GM23338 (cell line): ENCODE measurements around the gene PPL. TPM values are rescaled to one million over a fixed set of nuclear protein-coding genes. Genes with fewer than 3 reads are reported as not detected.

Experiments used
- ATAC-seq: fragments of 200-7000 bp; cut with Tn5 transposase; 3 replicates; pipeline ENCODE4 v1.9.1; 2020
- DNase-seq: peaks from one replicate; pipeline ENCODE4 v3.0.0-alpha.2; 2015; ENCODE audit warnings: low spot score
- H2AFZ ChIP-seq: fragments of 200-600 bp; sonication (generic); 2 replicates; pipeline ENCODE4 v1.8.0; 2016; ENCODE audit warnings: antibody characterized with exemption, mild to moderate bottlenecking, moderate library complexity
- H3F3A ChIP-seq: fragments of 200-600 bp; sonication (generic); replicated peaks from 2 replicates; pipeline ENCODE4 v1.8.0; 2017; ENCODE audit warnings: antibody characterized with exemption, mixed run types, low read depth
- H3K27ac ChIP-seq: fragments of 200-600 bp; sonication (generic); 2 replicates; pipeline ENCODE4 v1.6.1; 2016; ENCODE audit warnings: low read depth
- H3K27me3 ChIP-seq: fragments of 200-600 bp; sonication (generic); 2 replicates; pipeline ENCODE4 v1.8.0; 2016; ENCODE audit warnings: mild to moderate bottlenecking, mixed run types, moderate library complexity; ENCODE audit not compliant: insufficient read depth
- H3K36me3 ChIP-seq: fragments of 200-600 bp; sonication (generic); 2 replicates; pipeline ENCODE4 v1.8.0; 2016; ENCODE audit warnings: mild to moderate bottlenecking; ENCODE audit not compliant: insufficient read depth
- H3K4me1 ChIP-seq: fragments of 200-600 bp; sonication (generic); 2 replicates; pipeline ENCODE4 v1.8.0; 2016; ENCODE audit warnings: mild to moderate bottlenecking, moderate library complexity; ENCODE audit not compliant: insufficient read depth
- H3K4me2 ChIP-seq: fragments of 200-600 bp; sonication (generic); 2 replicates; pipeline ENCODE4 v1.7.1; 2017; ENCODE audit warnings: mixed run types
- H3K4me3 ChIP-seq: fragments of 200-600 bp; sonication (generic); 2 replicates; pipeline ENCODE4 v1.6.1; 2016; ENCODE audit warnings: mixed run types
- H3K79me2 ChIP-seq: fragments of 200-600 bp; sonication (generic); replicated peaks from 2 replicates; pipeline ENCODE4 v1.8.0; 2017; ENCODE audit warnings: mild to moderate bottlenecking; ENCODE audit not compliant: insufficient read depth
- H3K9me2 ChIP-seq: fragments of 200-600 bp; sonication (generic); 2 replicates; pipeline ENCODE4 v1.8.0; 2017; ENCODE audit not compliant: insufficient read depth
- H4K20me1 ChIP-seq: fragments of 200-600 bp; sonication (generic); replicated peaks from 2 replicates; pipeline ENCODE4 v1.8.0; 2017; ENCODE audit warnings: mild to moderate bottlenecking; ENCODE audit not compliant: insufficient read depth
- H3K27ac Mint-ChIP-seq: 2 replicates; pipeline ENCODE4 v1.8.0; 2020; ENCODE audit warnings: inconsistent platforms, mild to moderate bottlenecking, moderate library complexity, mixed read lengths
- H3K27me3 Mint-ChIP-seq: 3 replicates; pipeline ENCODE4 v1.8.0; 2022; ENCODE audit warnings: low read depth, mild to moderate bottlenecking, moderate library complexity, mixed read lengths, inconsistent platforms; ENCODE audit not compliant: insufficient read depth, poor library complexity
- H3K36me3 Mint-ChIP-seq: 3 replicates; pipeline ENCODE4 v1.8.0; 2021; ENCODE audit warnings: low read depth, mild to moderate bottlenecking, inconsistent platforms, moderate library complexity, mixed read lengths
- H3K4me1 Mint-ChIP-seq: 3 replicates; pipeline ENCODE4 v1.8.0; 2020; ENCODE audit warnings: mild to moderate bottlenecking, inconsistent platforms, mixed read lengths
- H3K4me3 Mint-ChIP-seq: 3 replicates; pipeline ENCODE4 v1.8.0; 2021; ENCODE audit warnings: moderate library complexity, mild to moderate bottlenecking, inconsistent platforms, mixed read lengths
- H3K9me3 Mint-ChIP-seq: 3 replicates; pipeline ENCODE4 v1.8.0; 2020; ENCODE audit warnings: moderate library complexity, mild to moderate bottlenecking, inconsistent platforms, mixed read lengths
- CREB1 ChIP-seq: fragments of 250-450 bp; sonication (Bioruptor Pico); IDR thresholded peaks from 2 replicates; pipeline ENCODE4 v1.5.0; 2020; ENCODE audit warnings: low read depth, mild to moderate bottlenecking, moderate library complexity
- EZH2phosphoT487 ChIP-seq: fragments of 200-600 bp; sonication (generic); IDR thresholded peaks from one replicate; pipeline ENCODE4 v1.8.1; 2018; ENCODE audit warnings: antibody characterized with exemption; ENCODE audit not compliant: unreplicated experiment
- JUNB ChIP-seq: IDR thresholded peaks from one replicate; pipeline ENCODE4 v1.6.1; 2016; ENCODE audit warnings: antibody characterized with exemption; ENCODE audit not compliant: unreplicated experiment
- NANOG ChIP-seq: IDR thresholded peaks from 2 replicates; pipeline ENCODE4 v1.6.1; 2016; ENCODE audit warnings: antibody characterized with exemption, borderline replicate concordance
- POLR2AphosphoS5 ChIP-seq: IDR thresholded peaks from 2 replicates; pipeline ENCODE4 v1.6.1; 2016; ENCODE audit warnings: antibody characterized with exemption, low read depth
- STAT1 ChIP-seq: IDR thresholded peaks from one replicate; pipeline ENCODE4 v1.6.1; 2016; ENCODE audit warnings: antibody characterized with exemption; ENCODE audit not compliant: unreplicated experiment
- ZNF114 ChIP-seq: fragments of 250-450 bp; sonication (Bioruptor Pico); IDR thresholded peaks from 2 replicates; pipeline ENCODE4 v1.5.0; 2020; ENCODE audit warnings: mild to moderate bottlenecking, moderate library complexity
- ZNF331 ChIP-seq: fragments of 250-450 bp; sonication (Bioruptor Pico); IDR thresholded peaks from 2 replicates; pipeline ENCODE4 v1.5.0; 2020; ENCODE audit warnings: low read depth, mild to moderate bottlenecking, moderate library complexity
- polyA plus RNA-seq: library from polyadenylated mRNA; unstranded; fragments of >200 nt; fragmentation: Nextera tagmentation; extraction: Ambion mirVana; gene quantifications from 2 replicates; pipeline ENCODE4 v1.2.1, GENCODE V29; 2016
- total RNA-seq: library from RNA; depleted of rRNA; stranded (reverse); fragments of >200 nt; shearing (Covaris generic); gene quantifications from 2 replicates; pipeline ENCODE4 v1.2.3, GENCODE V29; 2014
- TF ChIP-seq, protein P1 (sequence below), 2 experiments: fragments of 200-600 bp in 1 of 2; sonication (generic) in 1 of 2; conservative IDR thresholded peaks; 2 replicates each; pipeline versions ENCODE4 v1.5.1 to v1.6.1; 2016 to 2017; ENCODE audit warnings: antibody characterized with exemption in 2 of 2, low read depth in 2 of 2, mild to moderate bottlenecking in 2 of 2, moderate library complexity in 1 of 2
- TF ChIP-seq, protein P2 (sequence below): IDR thresholded peaks from one replicate; pipeline ENCODE4 v1.6.1; 2018; ENCODE audit warnings: antibody characterized with exemption; ENCODE audit not compliant: unreplicated experiment
- TF ChIP-seq, protein P3 (sequence below): IDR thresholded peaks from 2 replicates; pipeline ENCODE4 v1.6.1; 2016; ENCODE audit warnings: antibody characterized with exemption

The PPL gene
- total and polyA plus RNA-seq, 2 experiments from 2014 or later: 10.6 to 31.7 TPM

DNA sequence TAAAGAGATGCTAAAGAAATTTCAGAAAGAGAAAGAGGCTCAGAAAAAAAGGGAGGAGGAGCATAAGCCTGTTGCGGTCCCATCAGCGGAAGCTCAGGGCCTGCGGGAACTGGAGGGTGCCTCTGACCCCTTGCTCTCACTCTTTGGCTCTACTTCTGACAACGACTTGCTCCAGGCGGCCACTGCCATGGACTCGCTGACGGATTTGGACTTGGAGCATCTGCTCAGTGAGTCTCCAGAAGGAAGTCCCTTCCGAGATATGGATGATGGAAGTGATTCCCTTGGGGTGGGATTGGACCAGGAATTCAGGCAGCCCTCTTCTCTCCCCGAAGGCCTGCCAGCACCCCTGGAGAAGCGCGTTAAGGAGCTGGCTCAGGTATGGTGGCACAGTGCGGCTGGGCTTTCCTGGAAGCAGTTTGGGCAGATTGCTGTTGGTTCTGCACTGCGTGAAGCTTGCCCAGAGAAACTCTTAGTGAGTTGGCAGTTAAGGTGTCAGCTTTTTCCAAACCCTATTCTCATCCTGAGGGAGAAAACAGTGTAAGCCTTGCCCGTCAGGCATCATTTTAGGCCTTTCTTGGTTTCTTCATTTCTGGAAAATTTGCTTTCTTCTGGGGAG lies 76.1 kb downstream of the PPL start (continued):
- TF ChIP-seq, protein P1, sequence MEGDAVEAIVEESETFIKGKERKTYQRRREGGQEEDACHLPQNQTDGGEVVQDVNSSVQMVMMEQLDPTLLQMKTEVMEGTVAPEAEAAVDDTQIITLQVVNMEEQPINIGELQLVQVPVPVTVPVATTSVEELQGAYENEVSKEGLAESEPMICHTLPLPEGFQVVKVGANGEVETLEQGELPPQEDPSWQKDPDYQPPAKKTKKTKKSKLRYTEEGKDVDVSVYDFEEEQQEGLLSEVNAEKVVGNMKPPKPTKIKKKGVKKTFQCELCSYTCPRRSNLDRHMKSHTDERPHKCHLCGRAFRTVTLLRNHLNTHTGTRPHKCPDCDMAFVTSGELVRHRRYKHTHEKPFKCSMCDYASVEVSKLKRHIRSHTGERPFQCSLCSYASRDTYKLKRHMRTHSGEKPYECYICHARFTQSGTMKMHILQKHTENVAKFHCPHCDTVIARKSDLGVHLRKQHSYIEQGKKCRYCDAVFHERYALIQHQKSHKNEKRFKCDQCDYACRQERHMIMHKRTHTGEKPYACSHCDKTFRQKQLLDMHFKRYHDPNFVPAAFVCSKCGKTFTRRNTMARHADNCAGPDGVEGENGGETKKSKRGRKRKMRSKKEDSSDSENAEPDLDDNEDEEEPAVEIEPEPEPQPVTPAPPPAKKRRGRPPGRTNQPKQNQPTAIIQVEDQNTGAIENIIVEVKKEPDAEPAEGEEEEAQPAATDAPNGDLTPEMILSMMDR (conservative IDR thresholded peaks at IDR 0.05; ENCODE audit: low read depth in 2 of 2): no peak
- TF ChIP-seq JUNB (no peak), ZNF114 (no peak), STAT1 (no peak)
- TF ChIP-seq, protein P2, sequence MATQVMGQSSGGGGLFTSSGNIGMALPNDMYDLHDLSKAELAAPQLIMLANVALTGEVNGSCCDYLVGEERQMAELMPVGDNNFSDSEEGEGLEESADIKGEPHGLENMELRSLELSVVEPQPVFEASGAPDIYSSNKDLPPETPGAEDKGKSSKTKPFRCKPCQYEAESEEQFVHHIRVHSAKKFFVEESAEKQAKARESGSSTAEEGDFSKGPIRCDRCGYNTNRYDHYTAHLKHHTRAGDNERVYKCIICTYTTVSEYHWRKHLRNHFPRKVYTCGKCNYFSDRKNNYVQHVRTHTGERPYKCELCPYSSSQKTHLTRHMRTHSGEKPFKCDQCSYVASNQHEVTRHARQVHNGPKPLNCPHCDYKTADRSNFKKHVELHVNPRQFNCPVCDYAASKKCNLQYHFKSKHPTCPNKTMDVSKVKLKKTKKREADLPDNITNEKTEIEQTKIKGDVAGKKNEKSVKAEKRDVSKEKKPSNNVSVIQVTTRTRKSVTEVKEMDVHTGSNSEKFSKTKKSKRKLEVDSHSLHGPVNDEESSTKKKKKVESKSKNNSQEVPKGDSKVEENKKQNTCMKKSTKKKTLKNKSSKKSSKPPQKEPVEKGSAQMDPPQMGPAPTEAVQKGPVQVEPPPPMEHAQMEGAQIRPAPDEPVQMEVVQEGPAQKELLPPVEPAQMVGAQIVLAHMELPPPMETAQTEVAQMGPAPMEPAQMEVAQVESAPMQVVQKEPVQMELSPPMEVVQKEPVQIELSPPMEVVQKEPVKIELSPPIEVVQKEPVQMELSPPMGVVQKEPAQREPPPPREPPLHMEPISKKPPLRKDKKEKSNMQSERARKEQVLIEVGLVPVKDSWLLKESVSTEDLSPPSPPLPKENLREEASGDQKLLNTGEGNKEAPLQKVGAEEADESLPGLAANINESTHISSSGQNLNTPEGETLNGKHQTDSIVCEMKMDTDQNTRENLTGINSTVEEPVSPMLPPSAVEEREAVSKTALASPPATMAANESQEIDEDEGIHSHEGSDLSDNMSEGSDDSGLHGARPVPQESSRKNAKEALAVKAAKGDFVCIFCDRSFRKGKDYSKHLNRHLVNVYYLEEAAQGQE: no peak

DNA sequence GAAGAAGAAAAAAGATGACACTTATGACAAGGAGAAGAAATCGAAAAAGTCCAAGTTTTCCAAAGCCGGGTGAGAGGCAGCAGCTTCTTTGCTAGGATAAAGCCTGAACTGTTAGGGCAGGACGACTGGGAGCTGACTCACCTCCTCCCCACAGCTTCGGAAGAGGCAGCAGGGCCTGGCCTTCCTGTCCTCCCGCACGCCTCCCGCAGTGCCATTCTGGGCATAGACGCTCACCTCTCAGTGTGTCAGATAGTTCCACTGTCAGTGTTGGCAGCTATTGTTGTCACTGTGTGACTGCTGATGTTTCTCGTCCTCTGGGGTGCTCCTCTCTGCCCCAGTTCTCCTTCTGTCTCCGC lies 77.1 kb downstream of the PPL start:
- Mint-ChIP-seq H3K9me3 (no peaks in the 10 kb centered on the region), H3K27me3 (peaks cover 2% of the 10 kb centered on the region), H3K4me3 (no peak overlapping the region), H3K36me3 (peaks cover 57% of the 10 kb centered on the region), H3K4me1 (no peaks in the 10 kb centered on the region), H3K27ac (no peak overlapping the region)
- Histone ChIP-seq H3K4me3 (no peak overlapping the region), H3K79me2 (peaks cover 36% of the 10 kb centered on the region), H3F3A (0 out of 2 replicates have a peak, but pooled peaks cover 7% of the 10 kb centered on the region), H3K9me2 (no peaks in the 10 kb centered on the region), H3K4me2 (no peak overlapping the region), H3K4me1 (no peaks in the 10 kb centered on the region), H3K36me3 (peaks cover 40% of the 10 kb centered on the region), H3K27ac (no peak overlapping the region), H3K27me3 (no peaks in the 10 kb centered on the region), H2AFZ (no peak overlapping the region), H4K20me1 (peaks cover 27% of the 10 kb centered on the region)
- ATAC-seq: no peak
- no peak for DNase-seq
- TF ChIP-seq, protein P2: no peak
- TF ChIP-seq STAT1 (no peak), ZNF331 (CRISPR knock-in tag) (no peak), EZH2phosphoT487 (no peak), POLR2AphosphoS5 (no peak), ZNF114 (no peak), CREB1 (no peak), NANOG (no peak)
- TF ChIP-seq, protein P3, sequence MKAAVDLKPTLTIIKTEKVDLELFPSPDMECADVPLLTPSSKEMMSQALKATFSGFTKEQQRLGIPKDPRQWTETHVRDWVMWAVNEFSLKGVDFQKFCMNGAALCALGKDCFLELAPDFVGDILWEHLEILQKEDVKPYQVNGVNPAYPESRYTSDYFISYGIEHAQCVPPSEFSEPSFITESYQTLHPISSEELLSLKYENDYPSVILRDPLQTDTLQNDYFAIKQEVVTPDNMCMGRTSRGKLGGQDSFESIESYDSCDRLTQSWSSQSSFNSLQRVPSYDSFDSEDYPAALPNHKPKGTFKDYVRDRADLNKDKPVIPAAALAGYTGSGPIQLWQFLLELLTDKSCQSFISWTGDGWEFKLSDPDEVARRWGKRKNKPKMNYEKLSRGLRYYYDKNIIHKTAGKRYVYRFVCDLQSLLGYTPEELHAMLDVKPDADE: no peak
- TF ChIP-seq, protein P1 (conservative IDR thresholded peaks at IDR 0.05; ENCODE audit: low read depth in 2 of 2): no peak
